ENCODE results near the gene MGA. TPM values are rescaled to one million over a fixed set of nuclear protein-coding genes. Genes with fewer than 3 reads are reported as not detected.

The MGA gene
- 33.4 and 37.3 TPM in 2 replicates for total RNA-seq

DNA sequence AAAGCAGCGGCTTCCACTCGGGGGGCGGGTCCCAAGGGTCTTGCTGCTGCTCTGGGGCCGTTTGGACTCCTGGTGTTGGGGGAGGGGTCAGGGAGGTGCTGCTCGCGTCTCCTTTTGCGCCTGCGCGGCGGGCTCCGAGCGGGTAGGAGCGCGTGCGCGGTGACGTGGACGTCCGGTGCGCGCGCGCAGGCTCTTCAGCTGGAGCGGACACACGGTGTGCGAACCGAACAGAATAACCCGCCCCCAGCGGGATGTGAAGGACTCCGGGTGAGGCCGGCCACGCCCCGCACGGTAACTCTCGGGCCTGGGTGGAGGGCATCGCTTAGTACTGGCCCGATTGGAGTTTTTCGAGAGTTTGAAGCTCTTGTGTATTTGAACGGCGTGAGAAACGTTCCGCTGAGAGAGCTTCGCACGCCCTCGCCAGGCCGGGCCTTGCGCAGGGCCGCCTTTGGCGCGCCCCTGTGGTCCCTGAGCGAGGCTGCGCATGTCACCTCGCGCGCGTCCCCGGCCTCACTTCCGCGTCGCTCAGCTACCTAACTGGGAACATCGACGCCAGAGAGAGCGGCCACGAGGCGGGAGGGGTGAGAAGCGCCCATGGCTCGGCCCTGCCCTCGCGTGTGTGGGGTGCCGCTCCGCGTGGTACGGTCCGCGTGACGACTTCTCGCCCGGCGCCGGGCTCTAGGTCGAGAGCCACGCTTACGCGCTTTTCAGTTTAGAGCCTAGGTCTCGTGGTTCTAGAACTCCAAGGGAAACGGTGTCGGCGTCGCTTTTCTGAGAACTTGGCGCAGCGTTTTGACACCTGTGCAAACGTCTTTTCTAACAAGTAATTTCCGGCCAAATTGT is at the start of gene MGA:
TSS of gene MGA (plus strand) at position 171 of the 843 bp plus-strand sequence.

DNA sequence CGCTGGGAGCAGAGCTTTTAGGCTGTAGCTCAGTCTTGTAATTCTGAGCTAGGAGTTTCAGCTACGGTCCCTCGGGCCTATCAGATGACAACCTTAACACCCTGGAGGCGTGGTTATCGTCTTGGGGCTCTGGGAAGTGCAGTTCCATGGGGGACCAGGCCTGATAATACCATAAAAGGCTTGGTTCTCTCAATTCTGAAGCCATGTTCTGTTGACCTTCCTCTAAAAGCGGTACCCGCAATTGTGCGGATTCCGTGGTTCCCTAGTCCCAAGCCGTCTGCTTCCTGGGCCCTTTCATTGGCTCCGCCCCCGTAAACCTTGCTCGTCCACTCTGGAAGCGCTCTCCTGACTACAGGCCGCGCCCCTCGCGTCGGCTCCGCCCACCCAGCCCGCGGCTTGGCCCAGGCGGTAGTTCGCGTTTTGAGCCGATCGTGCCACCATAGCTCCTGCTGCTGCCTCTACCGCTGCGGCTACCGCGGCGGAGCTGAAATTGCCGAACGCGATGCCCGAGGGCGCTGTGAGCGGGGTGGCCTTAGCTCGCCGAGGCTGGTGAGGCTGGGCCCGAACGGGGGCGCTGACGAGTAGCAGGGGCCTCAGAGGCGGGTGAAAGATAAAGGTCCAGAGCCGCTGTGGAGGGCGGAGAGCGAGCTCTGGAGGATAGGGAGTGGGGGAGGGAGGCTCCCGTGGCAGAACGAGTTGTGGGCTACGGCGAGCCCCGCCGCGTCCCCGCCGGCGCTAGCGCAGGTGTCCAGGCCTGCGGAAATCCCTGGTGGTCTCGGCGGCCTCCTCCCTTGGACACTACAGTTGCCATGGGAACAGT is 114.1 kb downstream of the MGA start, which contains the start of gene MAPKBP1:
TSS of gene MAPKBP1 (plus strand) at position 423 of the 820 bp plus-strand sequence. CDS start 792 bp downstream, outside the sequence.

Small RNAs within 50 kb of the gene (small RNA-seq; reads per million reads assigned to genes)
- not detected for gene MIR626

Other genes starting within 250 kb of the MGA start
- gene RTF1, start 243.3 kb upstream of the MGA start, total RNA-seq: 15.6 and 18.8 TPM in 2 replicates
- gene ITPKA, start 166.5 kb upstream of the MGA start, total RNA-seq: under 0.01 TPM in 1 of 2 replicates, not detected in the other
- gene LTK, start 146.6 kb upstream of the MGA start, total RNA-seq: under 0.01 TPM in 1 of 2 replicates, not detected in the other
- gene RPAP1, start 116.1 kb upstream of the MGA start, total RNA-seq: 18.1 and 21.4 TPM in 2 replicates
- gene TYRO3, start 101.2 kb upstream of the MGA start, total RNA-seq: 7.8 and 12.6 TPM in 2 replicates
- 12.0 and 19.6 TPM in 2 replicates for gene MAPKBP1, start 114.1 kb downstream of the MGA start, total RNA-seq
- 0.39 and 5.2 TPM in 2 replicates for gene JMJD7, start 167.7 kb downstream of the MGA start, total RNA-seq
- gene PLA2G4B, start 178.4 kb downstream of the MGA start, total RNA-seq: 0.33 and 2.0 TPM in 2 replicates
- 0.65 and 3.9 TPM in 2 replicates for gene SPTBN5, start 233.6 kb downstream of the MGA start, total RNA-seq